ENCODE measurements around the gene RHD. TPM values are rescaled to one million over a fixed set of nuclear protein-coding genes. Genes with fewer than 3 reads are reported as not detected.
A peak's percentile ranks its signal among the peaks of the same experiment; 100 is the strongest.
"Not testable (repeated sequence)": the region's sequence is repeated elsewhere in the genome, so short reads cannot be mapped to it uniquely, and the experiment has no call there.

The RHD gene
- total RNA-seq, 2 experiments from 2014 or later, result not detected

DNA sequence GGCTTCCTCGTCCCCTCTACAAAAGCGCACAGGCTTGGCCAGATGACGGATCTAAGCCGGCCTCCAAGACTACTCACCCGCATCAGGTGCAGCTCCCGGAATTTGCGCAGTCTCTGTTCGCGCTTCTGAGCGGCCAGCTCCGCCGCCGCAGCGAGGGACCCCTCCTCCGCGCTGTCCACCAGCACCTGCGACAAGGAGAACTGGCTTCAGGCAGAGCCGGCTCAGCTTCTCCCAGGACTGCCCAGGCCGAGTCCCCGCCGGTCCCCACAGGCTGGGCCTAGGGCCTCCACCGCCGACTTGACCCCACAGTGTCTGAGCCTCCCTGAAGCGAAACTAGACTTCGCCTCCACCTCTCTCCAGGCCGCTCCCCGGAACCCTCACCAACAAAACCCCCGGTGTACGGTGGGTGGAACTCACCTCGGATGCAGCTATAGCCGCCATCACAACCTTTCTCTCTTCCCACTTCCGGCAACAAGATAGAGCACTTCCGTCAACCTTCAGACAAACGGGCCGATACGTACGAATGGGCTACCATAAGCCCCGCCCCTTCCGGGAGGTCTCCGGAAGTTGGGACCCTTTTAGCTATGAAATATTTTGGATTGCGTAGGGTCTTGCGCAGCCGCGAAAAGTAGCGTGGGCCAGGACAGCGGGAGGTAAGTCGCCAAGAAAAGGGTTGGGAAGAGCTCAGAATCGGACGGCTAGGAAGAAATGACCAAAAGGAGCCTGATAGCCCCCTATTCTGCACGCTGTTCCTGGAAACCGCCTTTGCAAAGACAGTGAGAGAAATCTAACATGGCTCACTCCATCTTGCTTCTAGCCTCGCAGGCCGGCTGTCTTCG, 40.1 kb upstream of the RHD start, which contains the start of gene SYF2:
Gene SYF2, minus strand, starts transcription at position 476 of the 839 bp plus-strand sequence. Its CDS starts 35 bp downstream, at position 441.
- H3K27ac ChIP-seq (ENCODE audit: low read depth, low read length, poor library complexity, severe bottlenecking), result peak within 1 kb of the TSS; percentile 86
- no peaks in the 10 kb centered on the region for H3K9me2 ChIP-seq (ENCODE audit: insufficient read depth, low read length)
- peak within 1 kb of the TSS; percentile 90 for H3K4me3 ChIP-seq (ENCODE audit: low read depth, low read length, poor library complexity, severe bottlenecking)
- peaks cover 49% of the 10 kb centered on the region for H3K4me1 ChIP-seq (ENCODE audit: insufficient read depth, low read length, poor library complexity, severe bottlenecking)
- no peaks in the 10 kb centered on the region for H3K9me3 ChIP-seq (ENCODE audit: low read length)
- intact Hi-C loops (cut with micrococcal nuclease; ENCODE audit: unreplicated experiment), result loop anchor here (1.0 to 10.0 kb wide), 3 partner anchors 15 to 487 kb away; partner anchors contain the start of genes CLIC4, RSRP1 and RUNX3
- DNase-seq (ENCODE audit: low spot score), result peak; percentile 97
- no peak for TF ChIP-seq EZH2phosphoT487 (IDR thresholded peaks at IDR 0.05; ENCODE audit: borderline replicate concordance, low read depth, low read length)
- TF ChIP-seq, protein P1, sequence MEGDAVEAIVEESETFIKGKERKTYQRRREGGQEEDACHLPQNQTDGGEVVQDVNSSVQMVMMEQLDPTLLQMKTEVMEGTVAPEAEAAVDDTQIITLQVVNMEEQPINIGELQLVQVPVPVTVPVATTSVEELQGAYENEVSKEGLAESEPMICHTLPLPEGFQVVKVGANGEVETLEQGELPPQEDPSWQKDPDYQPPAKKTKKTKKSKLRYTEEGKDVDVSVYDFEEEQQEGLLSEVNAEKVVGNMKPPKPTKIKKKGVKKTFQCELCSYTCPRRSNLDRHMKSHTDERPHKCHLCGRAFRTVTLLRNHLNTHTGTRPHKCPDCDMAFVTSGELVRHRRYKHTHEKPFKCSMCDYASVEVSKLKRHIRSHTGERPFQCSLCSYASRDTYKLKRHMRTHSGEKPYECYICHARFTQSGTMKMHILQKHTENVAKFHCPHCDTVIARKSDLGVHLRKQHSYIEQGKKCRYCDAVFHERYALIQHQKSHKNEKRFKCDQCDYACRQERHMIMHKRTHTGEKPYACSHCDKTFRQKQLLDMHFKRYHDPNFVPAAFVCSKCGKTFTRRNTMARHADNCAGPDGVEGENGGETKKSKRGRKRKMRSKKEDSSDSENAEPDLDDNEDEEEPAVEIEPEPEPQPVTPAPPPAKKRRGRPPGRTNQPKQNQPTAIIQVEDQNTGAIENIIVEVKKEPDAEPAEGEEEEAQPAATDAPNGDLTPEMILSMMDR (conservative IDR thresholded peaks at IDR 0.05; ENCODE audit: low read length), result no peak
- no peaks in the 10 kb centered on the region for H4K20me1 ChIP-seq (ENCODE audit: insufficient read depth, low read length)
- peak within 1 kb of the TSS; percentile 71; the same call in 1 of the 2 replicates for H2AFZ ChIP-seq (ENCODE audit: low read length)
- ChIA-PET CTCF (ENCODE audit: unreplicated experiment) (interaction anchor here (0.8 to 1.0 kb wide), 2 partner anchors 15 to 333 kb away, joined by 3 read pairs; partner anchors contain the start of gene RSRP1), POLR2A (interaction anchor here (0.5 to 2.0 kb wide), 6 partner anchors 13 to 580 kb away, joined by 4 to 9 read pairs (median 4); partner anchors contain the start of gene RSRP1)
- H3K79me2 ChIP-seq (ENCODE audit: insufficient read depth, low read depth, low read length), result peaks cover 49% of the 10 kb centered on the region; the same call in 1 of the 2 replicates
- peaks cover 38% of the 10 kb centered on the region for H3K36me3 ChIP-seq (ENCODE audit: insufficient read depth, low read length)
- peak within 1 kb of the TSS; percentile 82 for H3K4me2 ChIP-seq (ENCODE audit: low read length)
- BruUV-seq (replicated peaks), result TSS peak; percentile 81

DNA sequence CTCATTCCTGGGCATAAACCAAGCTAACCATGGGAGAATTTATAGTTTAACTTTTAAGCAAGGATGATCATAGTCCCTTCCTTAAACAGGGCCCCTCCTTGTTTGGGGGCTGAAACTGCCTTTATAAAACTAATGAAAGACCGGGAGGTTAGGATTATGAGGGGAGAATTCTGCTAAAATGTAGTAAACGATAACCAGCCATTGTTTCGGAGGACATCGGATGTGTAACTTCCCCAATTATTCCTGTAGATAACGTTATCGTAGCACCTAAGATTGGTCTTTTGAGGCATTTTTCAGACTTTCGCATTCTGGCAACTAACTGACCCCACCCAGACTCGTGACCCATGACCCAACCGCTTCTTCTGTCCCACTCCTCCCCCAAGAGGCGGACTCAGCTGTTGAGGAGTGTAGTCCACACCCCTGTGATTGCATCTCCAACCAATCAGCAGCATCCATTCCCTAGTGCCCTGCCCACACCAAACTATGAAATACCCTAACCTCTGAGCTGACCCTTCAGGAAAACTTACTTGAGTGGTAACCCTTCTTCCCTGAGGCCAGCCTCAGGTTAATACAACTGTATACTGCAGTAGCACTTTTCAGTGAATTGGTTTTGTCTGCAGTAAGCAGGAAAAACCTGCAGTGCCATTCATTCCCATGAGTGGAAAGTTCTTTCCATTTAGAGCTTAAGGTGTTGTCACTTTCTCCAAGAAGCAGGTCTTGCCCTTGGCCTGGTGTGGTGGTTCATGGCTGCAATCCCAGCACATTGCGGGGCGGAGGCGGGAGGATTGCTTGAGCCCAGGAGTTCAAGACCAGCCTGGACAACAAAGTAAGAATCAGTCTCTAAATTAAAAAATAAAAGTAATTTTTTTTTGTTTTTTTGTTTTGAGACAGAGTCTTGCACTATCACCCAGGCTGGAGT, 39.2 kb upstream of the RHD start:
- peaks cover 51% of the 10 kb centered on the region; the same call in 1 of the 2 replicates for H3K79me2 ChIP-seq (ENCODE audit: insufficient read depth, low read depth, low read length)
- TF ChIP-seq, protein P1 (conservative IDR thresholded peaks at IDR 0.05; ENCODE audit: low read length), result no peak
- no peak for TF ChIP-seq EZH2phosphoT487 (IDR thresholded peaks at IDR 0.05; ENCODE audit: borderline replicate concordance, low read depth, low read length)
- ChIA-PET CTCF (ENCODE audit: unreplicated experiment) (interaction anchor here (1.0 kb wide), 2 partner anchors 254 to 332 kb away, joined by 3 read pairs; no protein-coding TSS in a partner anchor), POLR2A (interaction anchor here (0.5 to 2.0 kb wide), 5 partner anchors 12 to 581 kb away, joined by 4 to 9 read pairs (median 4); partner anchors contain the start of gene RSRP1)
- DNase-seq (ENCODE audit: low spot score), result peak; percentile 87
- intact Hi-C loops (cut with micrococcal nuclease; ENCODE audit: unreplicated experiment), result loop anchor here (1.0 to 10.0 kb wide), 3 partner anchors 14 to 488 kb away; partner anchors contain the start of genes CLIC4, RSRP1 and RUNX3
- H3K4me2 ChIP-seq (ENCODE audit: low read length), result peak overlapping the region; percentile 82
- TSS peak; percentile 97 for BruUV-seq (replicated peaks)
- H3K4me3 ChIP-seq (ENCODE audit: low read depth, low read length, poor library complexity, severe bottlenecking), result peak overlapping the region; percentile 90
- H3K9me3 ChIP-seq (ENCODE audit: low read length), result no peaks in the 10 kb centered on the region
- no peaks in the 10 kb centered on the region for H4K20me1 ChIP-seq (ENCODE audit: insufficient read depth, low read length)
- H3K4me1 ChIP-seq (ENCODE audit: insufficient read depth, low read length, poor library complexity, severe bottlenecking), result peaks cover 58% of the 10 kb centered on the region
- peak overlapping the region; percentile 71; the same call in 1 of the 2 replicates for H2AFZ ChIP-seq (ENCODE audit: low read length)
- no peaks in the 10 kb centered on the region for H3K9me2 ChIP-seq (ENCODE audit: insufficient read depth, low read length)
- peak overlapping the region; percentile 86 for H3K27ac ChIP-seq (ENCODE audit: low read depth, low read length, poor library complexity, severe bottlenecking)
- peaks cover 30% of the 10 kb centered on the region for H3K36me3 ChIP-seq (ENCODE audit: insufficient read depth, low read length)

DNA sequence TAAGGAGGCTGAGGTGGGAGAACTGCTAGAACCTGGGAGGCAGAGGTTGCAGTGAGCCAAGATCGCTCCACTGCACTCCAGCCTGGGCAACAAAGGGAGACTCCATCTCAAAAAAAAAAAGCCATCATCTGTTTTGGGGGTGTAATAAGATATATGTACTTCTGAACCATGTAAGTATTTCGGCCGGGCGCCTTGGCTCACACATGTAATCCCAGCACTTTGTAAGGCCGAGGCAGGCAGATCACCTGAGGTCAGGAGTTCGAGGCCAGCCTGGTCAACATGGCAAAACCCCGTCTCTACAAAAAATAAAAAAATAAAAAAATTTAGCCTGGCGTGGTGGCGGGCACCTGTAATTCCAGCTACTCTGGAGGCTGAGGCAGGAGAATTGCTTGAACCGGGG, 36.9 kb upstream of the RHD start:
- intact Hi-C loops (cut with micrococcal nuclease; ENCODE audit: unreplicated experiment), result loop anchor here (10.0 kb wide), 2 partner anchors 301 to 491 kb away; partner anchors contain the start of genes CLIC4 and RUNX3
- not testable (repeated sequence) for H3K9me2 ChIP-seq (ENCODE audit: insufficient read depth, low read length)
- H3K79me2 ChIP-seq (ENCODE audit: insufficient read depth, low read depth, low read length), result peaks cover 51% of the 10 kb centered on the region; the same call in 1 of the 2 replicates

DNA sequence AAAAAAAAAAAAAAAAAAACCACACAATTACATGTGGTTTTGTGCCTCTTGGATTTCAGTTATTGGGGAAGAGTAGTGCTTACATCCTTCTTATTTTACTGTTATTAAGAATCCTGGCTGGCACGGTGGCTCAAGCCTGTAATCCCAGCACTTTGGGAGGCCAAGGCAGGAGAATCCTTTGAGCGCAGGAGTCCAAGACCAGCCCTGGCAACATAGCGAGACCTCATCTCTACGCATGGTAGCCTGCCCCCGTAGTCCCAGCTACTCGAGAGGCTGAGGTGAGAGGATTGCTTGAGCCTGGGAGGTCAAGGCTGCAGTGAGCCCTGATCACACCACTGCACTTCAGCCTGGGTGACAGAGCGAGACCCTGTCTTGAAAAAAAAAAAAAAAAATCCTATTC, 36.0 kb upstream of the RHD start:
- H3K79me2 ChIP-seq (ENCODE audit: insufficient read depth, low read depth, low read length), result peaks cover 47% of the 10 kb centered on the region; the same call in 1 of the 2 replicates
- H3K36me3 ChIP-seq (ENCODE audit: insufficient read depth, low read length), result peaks cover 16% of the 10 kb centered on the region; the same call in 1 of the 2 replicates
- peak overlapping the region; percentile 43; the same call in 1 of the 2 replicates for H2AFZ ChIP-seq (ENCODE audit: low read length)
- DNase-seq (ENCODE audit: low spot score); BruUV-seq (replicated peaks); H3K9me3 ChIP-seq (ENCODE audit: low read length); H3K9me2 ChIP-seq (ENCODE audit: insufficient read depth, low read length); H4K20me1 ChIP-seq (ENCODE audit: insufficient read depth, low read length): not testable (repeated sequence)
- H3K4me2 ChIP-seq (ENCODE audit: low read length), result peak overlapping the region; percentile 94
- peak overlapping the region; percentile 84 for H3K27ac ChIP-seq (ENCODE audit: low read depth, low read length, poor library complexity, severe bottlenecking)
- POLR2A ChIA-PET, result interaction anchor here (0.7 to 1.0 kb wide), 3 partner anchors 18 to 523 kb away, joined by 3 read pairs; no protein-coding TSS in a partner anchor
- intact Hi-C loops (cut with micrococcal nuclease; ENCODE audit: unreplicated experiment), result loop anchor here (10.0 kb wide), 2 partner anchors 301 to 491 kb away; partner anchors contain the start of genes CLIC4 and RUNX3
- CTCF ChIA-PET (ENCODE audit: unreplicated experiment), result interaction anchor here (0.6 kb wide), 2 partner anchors 67 to 671 kb away, joined by 4 to 9 read pairs; no protein-coding TSS in a partner anchor
- H3K4me1 ChIP-seq (ENCODE audit: insufficient read depth, low read length, poor library complexity, severe bottlenecking), result peaks cover 83% of the 10 kb centered on the region
- H3K4me3 ChIP-seq (ENCODE audit: low read depth, low read length, poor library complexity, severe bottlenecking), result peak overlapping the region; percentile 56

More for the DNA sequence above, 36.9 kb upstream of the RHD start:
- POLR2A ChIA-PET, result interaction anchor here (0.7 to 1.0 kb wide), 2 partner anchors 10 to 107 kb away, joined by 3 read pairs; no protein-coding TSS in a partner anchor
- peaks cover 79% of the 10 kb centered on the region for H3K4me1 ChIP-seq (ENCODE audit: insufficient read depth, low read length, poor library complexity, severe bottlenecking)
- not testable (repeated sequence) for H3K4me3 ChIP-seq (ENCODE audit: low read depth, low read length, poor library complexity, severe bottlenecking); H3K9me3 ChIP-seq (ENCODE audit: low read length); BruUV-seq (replicated peaks); DNase-seq (ENCODE audit: low spot score); H2AFZ ChIP-seq (ENCODE audit: low read length); H4K20me1 ChIP-seq (ENCODE audit: insufficient read depth, low read length); H3K4me2 ChIP-seq (ENCODE audit: low read length)
- CTCF ChIA-PET (ENCODE audit: unreplicated experiment), result interaction anchor here (0.6 kb wide), 2 partner anchors 66 to 672 kb away, joined by 4 to 9 read pairs; no protein-coding TSS in a partner anchor
- peaks cover 14% of the 10 kb centered on the region for H3K36me3 ChIP-seq (ENCODE audit: insufficient read depth, low read length)
- H3K27ac ChIP-seq (ENCODE audit: low read depth, low read length, poor library complexity, severe bottlenecking), result peak overlapping the region; percentile 84
